GM19023 (cell line): ENCODE measurements around the gene KRTAP12-4.
"Not testable (repeated sequence)": the region's sequence is repeated elsewhere in the genome, so short reads cannot be mapped to it uniquely, and the experiment has no call there.

Experiments used
- ATAC-seq: cut with Tn5 transposase; IDR thresholded peaks from one replicate; pipeline ENCODE4 v1.9.1; 2021; ENCODE audit warnings: mild to moderate bottlenecking, moderate library complexity; ENCODE audit not compliant: unreplicated experiment

KRTAP12-4 gene

DNA sequence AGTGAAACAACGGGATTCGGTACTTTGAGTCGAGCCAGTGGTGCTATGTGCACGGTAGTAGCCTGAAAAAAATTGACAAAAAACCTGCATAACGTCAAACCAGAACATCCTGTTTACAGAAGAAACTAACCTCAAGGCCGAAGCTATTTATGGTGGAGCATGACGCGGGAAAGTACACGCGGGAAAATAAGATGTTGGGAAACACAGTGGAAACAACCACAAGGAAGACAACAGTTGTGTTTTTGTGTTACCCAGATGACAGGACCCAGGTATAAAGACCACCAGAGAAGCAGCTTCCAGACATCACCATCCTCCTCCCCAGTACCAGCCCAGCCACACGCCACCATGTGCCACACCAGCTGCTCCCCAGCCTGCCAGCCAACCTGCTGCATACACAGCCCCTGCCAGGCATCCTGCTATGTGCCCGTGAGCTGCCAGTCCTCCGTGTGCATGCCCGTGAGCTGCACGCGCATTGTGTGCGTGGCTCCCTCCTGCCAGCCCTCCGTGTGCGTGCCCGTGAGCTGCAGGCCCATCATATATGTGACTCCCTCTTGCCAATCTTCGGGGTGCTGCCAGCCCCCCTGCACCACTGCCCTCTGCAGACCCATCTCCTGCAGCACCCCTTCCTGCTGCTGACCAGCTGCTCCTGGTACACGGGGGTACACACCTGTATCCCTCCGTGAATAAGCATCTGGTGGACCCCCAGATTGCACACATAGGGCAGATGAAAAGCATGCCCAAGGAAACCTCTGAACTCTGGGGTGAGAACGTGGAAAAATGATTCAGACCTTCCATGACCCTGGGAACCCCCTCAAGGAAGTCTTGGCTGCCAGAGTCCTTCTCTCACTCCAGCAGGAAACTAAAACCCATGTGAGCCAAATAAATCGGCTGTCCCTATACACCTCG lies 3.4 kb upstream of the KRTAP12-4 start, which contains the start of gene KRTAP12-3:
KRTAP12-3 (plus strand) TSS at position 298 of the 906 bp plus-strand sequence; CDS start at position 346, 48 bp downstream.
- ATAC-seq, result no peak

DNA sequence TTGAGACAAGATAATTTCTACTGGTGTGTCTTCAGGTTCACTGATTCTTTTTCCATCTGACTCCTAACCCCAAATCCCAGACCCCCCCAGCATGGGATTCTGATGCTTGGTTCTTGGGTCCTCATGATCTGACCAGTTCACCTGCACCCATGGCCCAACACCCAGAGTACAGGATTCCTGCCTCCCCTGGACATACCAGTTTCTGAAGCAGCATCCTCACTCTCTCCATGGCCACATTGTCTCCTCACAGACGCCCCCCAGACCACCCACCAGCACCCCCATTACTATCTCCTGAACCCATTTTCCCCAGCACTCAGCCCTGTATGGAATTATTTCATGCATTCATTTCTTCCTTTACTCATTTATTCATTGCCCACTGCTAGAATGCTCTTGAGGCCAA lies 2.4 kb upstream of the KRTAP12-4 start:
- ATAC-seq, result no peak

DNA sequence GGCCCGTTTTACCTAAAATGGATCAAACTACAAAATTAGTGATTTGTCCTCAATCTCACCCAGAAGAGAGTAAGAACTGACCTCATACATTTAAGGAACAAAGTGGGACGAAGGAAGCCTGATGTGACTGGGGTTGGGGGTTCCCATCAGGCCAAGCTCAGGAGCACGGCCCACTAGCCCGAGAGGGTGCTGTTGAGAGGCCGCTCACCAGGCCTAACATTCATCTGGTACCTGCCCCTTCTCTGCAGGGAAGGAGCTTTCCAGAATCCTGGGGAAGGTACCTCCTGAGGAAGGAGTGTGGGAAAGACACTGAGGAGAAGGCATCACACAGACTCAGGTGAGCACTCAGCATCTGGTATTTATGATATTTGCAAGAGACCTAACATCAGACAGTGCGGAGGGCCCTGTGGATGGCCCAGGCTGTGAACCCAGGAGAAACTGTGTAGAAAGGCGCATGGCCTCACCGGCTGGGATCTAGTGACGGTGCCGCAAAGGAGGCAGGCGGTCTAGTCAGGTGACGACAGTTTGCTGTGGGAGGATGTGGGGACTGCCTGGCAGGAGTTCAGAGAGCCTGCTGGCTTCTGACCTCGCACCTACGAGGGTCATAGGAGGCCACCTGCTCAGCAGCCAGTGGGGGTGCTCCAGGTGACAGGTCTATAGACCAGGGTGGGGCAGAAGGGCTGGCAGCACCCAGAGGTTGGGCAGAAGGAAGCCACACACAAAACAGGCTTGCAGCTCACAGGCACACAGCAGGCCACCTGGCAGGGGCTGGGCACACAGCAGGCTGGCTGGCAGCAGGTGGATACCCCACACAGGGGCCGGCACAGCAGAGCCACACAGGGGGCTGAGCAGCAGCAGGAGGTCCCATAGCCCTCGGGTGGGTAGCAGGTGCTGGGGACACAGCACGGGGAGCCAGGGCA lies 543 bp downstream of the KRTAP12-4 start:
- no peak for ATAC-seq

DNA sequence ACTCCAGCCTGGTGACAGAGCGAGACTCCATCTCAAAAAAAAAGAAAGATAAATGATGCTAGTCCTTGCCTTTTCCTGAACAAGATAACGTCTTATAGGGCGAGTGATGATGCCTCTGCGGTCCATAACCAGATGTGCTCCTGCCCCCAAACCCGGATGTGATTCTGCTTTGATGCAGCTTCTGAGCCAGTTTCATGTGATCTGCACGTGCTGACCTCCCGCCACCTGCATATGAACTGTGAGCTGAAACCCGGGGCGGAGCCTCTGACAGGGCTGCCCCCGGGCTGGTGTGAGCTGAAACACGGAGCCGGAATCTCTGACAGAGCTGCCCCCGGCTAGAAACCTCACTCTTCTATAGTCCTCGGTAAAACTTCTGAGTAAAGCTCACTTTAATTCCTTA lies 1.3 kb downstream of the KRTAP12-4 start:
- no peak for ATAC-seq

DNA sequence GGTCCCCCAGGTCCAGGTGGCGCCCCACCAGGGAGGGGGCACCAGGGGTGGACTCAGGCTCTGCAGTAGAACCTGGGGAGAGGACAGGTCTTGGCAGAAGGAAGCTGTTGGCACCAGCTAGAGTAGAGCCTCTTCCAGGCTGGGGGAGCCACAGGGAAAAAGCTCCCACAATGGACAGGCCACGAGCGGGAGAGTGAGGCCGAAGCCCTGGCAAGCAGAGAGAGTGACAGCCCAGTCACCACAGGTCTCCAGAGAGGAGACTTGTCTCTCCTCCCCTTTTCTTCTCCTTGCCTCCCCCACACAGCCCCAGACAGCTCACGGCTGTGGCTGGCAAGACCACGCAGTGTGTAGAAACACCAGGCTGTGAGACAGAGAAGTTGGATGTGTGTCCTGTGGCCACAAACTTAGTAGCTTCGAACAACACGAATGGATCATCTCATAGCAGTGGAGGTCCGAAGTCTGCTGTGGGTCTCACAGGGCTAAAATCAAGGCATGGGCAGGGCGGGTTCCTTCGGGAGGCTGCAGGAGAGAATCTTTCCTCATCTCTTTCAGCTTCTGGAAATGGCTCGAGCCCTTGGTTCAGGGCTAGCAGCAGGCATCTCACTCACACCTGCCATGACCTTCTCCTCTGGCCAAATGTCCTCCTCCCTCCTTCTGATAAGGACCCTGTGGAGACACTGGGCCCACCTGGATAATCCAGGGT lies 3.3 kb downstream of the KRTAP12-4 start:
- no peak for ATAC-seq

DNA sequence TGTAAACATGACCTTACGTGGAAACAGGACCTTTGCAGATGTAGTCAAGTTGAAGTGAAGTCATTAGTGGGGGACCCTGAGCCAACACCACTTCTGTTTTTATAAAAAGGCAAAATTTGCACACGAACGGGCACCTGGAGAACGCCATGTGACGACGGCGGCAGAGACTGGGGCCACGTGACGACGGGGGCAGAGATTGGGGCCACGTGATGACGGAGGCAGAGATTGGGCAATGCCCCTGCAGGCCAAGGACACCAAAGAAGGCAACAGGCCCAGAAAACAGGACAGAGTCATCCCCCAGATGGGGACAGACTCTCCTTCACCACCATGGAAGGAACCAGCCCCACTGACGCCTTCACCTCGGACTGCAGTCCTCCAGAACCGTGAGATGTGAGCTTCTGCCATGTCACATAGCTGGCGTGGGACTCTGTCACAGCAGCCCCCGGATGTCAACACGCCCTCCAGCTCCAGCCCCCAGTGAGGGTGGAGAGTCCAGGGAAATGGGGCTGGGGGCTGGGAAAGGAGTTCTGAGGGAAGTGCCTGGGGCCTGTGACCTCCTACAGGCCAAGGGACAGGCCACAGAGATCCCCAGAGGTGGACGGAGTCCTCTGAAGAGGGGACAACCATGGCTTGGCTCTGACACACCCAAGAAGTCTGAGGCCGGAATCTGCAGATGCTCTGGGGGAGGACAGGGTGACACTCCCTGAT lies 4.0 kb downstream of the KRTAP12-4 start:
- ATAC-seq, result no peak

DNA sequence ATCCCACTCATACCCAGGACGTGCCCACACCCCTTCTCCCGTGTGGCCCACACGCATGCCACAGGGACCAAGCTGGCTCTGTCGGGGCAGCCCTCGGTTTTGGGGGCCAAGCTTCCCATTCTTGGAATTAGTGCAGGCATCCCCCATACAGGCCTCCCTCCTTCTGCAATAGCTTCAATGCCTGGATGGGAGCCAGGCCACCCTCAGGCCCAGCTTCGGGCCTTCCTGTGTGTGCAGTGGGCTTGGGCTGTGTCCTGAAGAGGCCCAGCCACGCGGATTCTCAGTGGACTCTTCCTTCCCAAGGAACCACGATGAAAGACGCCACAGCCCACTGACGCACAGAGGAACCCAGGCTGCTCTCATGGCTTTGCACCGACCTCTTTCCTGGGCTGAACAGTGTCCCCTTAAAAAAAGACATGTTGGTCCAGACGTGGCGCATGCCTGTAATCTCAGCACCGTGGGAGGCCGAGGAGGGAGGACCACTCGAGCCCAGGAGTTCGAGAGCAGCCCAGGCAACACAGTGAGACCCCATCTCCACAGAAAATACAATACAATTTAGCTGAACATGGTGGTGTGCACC lies 4.8 kb downstream of the KRTAP12-4 start:
- ATAC-seq, result no peak

DNA sequence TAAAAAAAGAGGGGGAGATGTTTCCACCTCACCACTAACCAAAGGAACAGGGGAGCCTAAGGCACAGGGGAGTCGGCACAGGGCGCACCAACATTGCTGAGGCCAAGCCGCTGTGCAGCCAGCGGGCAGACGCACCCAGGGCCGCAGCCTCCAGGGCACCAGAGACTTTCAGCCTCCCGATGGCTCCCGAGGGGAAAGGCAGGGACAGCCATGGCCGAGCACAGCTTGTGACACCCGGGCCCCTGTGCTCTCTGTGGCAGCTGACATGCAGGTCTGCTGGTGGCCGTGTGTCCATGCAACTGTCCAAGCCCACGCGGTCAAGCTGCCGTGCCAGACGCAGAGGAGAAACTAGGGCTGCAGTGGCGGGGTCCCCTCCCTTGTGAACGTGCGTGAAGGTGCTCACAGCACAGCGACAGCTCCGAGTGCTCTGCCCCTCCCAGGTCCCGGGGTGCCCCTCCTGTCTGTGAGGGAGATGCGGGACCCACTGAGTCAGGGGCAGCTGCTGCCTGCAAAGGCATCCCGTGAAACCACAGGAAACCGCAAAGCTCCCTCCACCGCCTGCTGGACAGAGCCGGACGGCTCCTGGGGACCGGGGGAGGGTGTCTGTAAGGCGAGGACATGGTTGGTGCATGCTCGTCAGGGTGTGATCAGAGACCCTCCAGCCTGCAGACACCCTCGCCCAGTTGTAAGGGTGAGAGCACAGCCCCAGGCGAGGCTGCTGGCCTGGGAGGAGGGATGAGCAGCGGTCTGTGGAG lies 5.7 kb downstream of the KRTAP12-4 start:
- ATAC-seq, result no peak

DNA sequence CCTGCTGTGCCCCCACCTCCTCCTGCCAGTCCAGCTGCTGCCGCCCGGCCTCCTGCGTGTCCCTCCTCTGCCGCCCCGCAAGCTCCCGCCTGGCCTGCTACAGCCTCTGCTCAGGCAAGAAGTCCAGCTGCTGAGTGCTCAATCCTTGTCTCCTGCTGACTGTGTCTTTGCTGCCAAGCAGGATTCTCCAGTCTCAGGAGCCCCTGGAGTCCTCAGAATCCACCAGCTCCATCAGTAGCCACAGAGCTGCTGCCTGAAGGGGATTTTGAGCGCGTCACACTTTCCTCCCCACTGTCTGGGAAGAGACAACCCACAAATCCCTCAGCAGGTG lies 7.3 kb downstream of the KRTAP12-4 start:
- no peak for ATAC-seq

DNA sequence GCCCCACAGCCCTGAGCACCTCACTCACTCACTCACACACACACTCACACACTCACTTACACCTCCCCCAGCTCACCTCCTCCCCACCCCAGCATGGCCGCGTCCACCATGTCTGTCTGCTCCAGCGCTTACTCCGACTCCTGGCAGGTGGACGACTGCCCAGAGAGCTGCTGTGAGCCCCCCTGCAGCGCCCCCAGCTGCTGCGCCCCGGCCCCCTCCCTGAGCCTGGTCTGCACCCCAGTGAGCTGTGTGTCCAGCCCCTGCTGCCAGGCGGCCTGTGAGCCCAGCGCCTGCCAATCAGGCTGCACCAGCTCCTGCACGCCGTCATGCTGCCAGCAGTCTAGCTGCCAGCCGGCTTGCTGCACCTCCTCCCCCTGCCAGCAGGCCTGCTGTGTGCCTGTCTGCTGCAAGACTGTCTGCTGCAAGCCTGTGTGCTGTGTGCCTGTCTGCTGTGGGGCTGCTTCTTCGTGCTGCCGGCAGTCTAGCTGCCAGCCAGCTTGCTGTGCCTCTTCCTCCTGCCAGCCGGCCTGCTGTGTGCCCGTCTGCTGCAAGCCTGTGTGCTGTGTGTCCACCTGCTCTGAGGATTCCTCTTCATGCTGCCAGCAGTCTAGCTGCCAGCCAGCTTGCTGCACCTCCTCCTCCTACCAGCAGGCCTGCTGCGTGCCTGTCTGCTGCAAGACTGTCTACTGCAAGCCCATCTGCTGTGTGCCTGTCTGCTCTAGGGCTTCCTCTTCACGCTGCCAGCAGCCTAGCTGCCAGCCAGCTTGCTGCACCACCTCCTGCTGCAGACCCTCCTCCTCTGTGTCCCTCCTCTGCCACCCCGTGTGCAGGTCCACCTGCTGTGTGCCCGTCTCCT lies 7.9 kb downstream of the KRTAP12-4 start, which contains the start of gene KRTAP10-11:
KRTAP10-11 (plus strand) TSS at position 49 of the 856 bp plus-strand sequence; CDS start at position 94, 45 bp downstream.
- not testable (repeated sequence) for ATAC-seq

DNA sequence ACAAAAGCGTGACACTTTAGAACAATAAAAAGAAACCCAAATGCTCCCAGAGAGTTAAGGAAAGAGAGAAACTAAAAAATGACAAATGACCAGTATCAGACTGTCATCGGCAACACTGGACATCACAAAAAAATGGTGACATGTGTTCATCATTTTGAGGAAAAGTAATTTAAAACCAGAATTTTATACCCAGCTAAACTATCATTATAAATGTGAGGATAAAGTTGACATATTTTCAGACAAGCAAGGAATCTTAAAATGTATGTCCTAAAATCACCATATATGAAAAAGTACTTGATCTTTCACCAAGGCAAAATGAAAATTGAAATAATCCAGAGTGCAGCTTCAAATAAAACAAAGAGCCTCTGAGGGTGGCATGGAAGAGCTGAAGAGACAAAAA lies 9.6 kb downstream of the KRTAP12-4 start:
- ATAC-seq, result no peak

DNA sequence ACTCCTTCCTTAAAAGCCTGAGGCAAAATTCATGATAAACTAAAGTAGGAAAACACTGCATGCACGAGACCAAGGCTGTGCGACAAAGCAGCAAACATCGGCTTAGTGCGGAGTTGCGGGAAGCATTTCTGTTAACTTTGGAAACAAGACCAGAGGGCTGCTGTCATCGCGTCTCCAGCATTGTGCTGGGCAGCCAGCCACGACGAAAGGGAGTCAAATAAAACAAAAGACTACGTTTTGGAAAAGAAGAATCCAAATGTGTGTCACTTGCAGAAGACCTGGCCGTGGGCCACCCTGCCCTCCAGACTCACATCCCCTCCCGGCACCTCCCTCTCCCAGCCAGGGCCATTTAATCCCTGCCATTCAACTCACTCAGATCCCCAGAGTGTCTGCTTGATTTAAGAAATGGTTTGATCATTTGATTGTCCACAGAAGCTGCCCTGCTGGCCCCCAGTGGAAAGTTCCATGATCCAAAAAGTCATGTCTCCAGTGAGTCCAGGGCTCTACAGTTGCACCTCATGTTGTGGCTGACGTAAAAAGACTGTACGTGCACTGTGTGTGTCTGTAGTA lies 10.6 kb downstream of the KRTAP12-4 start:
- no peak for ATAC-seq

DNA sequence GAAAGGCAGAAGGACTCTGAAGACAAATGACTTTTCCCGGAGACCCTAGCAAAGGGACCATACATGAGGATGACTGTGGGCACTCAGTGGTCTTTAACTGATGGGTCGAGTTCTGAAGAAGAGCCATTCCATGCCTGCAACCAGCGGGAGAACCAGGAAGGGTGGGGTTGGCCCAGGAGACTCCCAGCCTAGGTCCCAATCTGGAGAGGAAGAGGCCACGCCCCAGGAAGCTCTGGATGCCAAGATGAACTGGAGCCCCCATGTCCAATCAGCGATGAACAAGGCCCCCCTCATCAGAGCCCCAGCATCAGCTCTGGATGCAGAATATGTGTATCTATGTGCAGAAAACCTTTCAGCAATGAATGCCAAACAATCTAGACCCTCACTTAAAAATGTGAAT lies 13.7 kb downstream of the KRTAP12-4 start:
- no peak for ATAC-seq

DNA sequence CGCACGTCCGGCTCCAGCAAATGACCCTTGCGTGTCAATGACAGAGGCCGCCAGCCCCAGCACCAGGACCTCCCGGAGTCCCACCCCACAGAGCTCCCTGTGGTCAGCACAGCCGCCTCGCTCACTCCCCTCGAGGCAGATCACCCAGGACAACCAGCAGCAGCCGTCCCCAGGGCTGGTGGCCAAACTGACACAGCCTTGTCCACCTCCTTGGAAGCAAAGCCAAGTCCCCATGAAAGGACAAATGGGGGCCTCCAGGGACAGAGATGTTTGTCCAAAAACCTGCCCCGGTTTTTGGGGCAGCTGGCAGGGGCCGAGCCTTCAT lies 15.2 kb downstream of the KRTAP12-4 start:
- ATAC-seq, result no peak

DNA sequence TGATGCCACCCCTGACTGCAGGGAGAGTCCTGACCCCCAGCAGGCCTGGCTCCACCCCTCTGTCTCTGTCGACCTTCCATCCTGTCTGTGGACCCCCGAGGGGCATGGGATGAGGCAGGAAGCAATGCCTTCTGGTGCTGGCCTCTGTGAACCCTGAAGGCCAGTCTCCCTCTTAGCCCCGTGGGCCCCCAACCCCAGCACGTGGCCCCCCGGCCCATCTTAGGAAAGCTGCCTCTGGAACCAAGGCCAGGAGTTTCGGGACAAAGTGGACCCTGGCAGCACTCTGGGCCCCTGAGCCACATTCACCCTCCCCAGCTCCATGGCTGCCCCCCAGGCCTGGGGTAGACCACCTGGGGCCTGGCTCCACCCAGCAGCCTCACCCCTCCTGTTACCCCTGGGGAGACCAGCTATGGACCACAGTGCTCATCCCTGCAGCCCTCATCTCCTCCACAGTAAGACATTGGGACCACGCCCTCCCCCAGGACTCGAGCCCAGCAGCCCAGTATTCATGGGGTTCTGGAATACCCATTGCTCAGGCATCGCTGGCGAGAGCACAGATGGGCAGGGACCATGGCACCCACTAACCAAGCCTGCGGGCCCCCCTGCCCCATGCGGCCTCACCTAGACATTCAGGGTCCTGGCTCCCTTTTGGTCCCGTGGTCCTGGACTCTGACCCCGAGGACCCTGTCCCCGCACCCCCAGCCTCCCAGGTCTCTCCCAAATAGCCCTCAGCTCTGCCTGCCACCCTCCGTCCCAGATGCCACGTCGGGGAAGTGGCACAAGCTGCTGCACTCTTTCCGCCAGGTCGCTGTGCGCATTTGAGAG lies 15.7 kb downstream of the KRTAP12-4 start:
- not testable (repeated sequence) for ATAC-seq

DNA sequence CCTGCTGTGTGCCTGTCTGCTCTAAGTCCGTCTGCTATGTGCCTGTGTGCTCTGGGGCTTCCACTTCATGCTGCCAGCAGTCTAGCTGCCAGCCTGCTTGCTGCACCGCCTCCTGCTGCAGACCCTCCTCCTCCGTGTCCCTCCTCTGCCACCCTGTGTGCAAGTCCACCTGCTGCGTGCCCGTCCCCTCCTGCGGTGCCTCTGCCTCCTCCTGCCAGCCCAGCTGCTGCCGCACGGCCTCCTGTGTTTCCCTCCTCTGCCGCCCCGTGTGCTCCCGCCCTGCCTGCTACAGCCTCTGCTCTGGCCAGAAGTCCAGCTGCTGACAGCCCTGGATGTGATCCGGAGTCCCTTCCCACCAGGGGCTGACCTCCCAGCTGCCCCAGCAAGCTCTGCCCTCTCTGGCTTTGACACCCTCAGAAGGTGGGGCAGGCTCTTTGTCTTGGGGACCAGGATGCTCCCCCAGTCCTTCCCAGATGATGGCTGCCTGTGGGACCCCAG lies 16.6 kb downstream of the KRTAP12-4 start:
- not testable (repeated sequence) for ATAC-seq
